ENCODE data around the gene AMOTL1.

GRCh38 chr11:94755494-94755893 is 12.7 kb upstream of the AMOTL1 start:
- TF ChIP-seq CTCF (IDR thresholded peaks at IDR 0.05) (no peak), POLR2A (IDR thresholded peaks at IDR 0.05) (no peak)

Measured in esophagus squamous epithelium (tissue), 4 donors.